Smooth muscle cell of the brain vasculature (primary cell): ENCODE data around the gene NAPA.

ENCODE experiments used
- DNase-seq: peaks from one replicate; pipeline ENCODE4 v3.0.0-alpha.2; 2012; ENCODE audit warnings: low read depth, low spot score

The NAPA gene

GRCh38 chr19:47458672-47459071, 56.2 kb downstream of the NAPA start:
- no peak for DNase-seq

GRCh38 chr19:47456721-47457474, 58.0 kb downstream of the NAPA start:
- DNase-seq = no peak

GRCh38 chr19:47450478-47450877, 64.4 kb downstream of the NAPA start:
- no peak for DNase-seq

- no peak for DNase-seq
These were observed 66.5 kb downstream of the NAPA start for GRCh38 chr19:47448360-47448727.

GRCh38 chr19:47447470-47448359, 67.1 kb downstream of the NAPA start:
- DNase-seq = no peak

GRCh38 chr19:47446534-47447469, 68.1 kb downstream of the NAPA start:
- no peak for DNase-seq

- DNase-seq = no peak
These were observed 68.9 kb downstream of the NAPA start for GRCh38 chr19:47445937-47446402.

GRCh38 chr19:47445527-47445926, 69.3 kb downstream of the NAPA start:
- DNase-seq = no peak

- no peak for DNase-seq
These were observed 70.5 kb downstream of the NAPA start for GRCh38 chr19:47444388-47444821.

GRCh38 chr19:47443331-47443730, 71.5 kb downstream of the NAPA start:
- DNase-seq = no peak

- DNase-seq = no peak
These were observed 76.1 kb downstream of the NAPA start for GRCh38 chr19:47438793-47439220.
